WI38 (cell line): ENCODE data around the gene S100Z.
"Not testable (repeated sequence)": the region's sequence is repeated elsewhere in the genome, so short reads cannot be mapped to it uniquely, and the experiment has no call there.

Source experiments
- H3K4me3 ChIP-seq: 2 replicates; pipeline ENCODE4 v1.5.1; 2011; ENCODE audit warnings: low read depth, mild to moderate bottlenecking, control low read depth, low read length
- CTCF ChIP-seq: IDR thresholded peaks from 2 replicates; pipeline ENCODE4 v1.5.1; 2012; ENCODE audit warnings: low read depth, mild to moderate bottlenecking, control low read depth, low read length

Gene S100Z

GRCh38 chr5:76854644-76855043 lies 4.8 kb downstream of the S100Z start:
- TF ChIP-seq CTCF = no peak

GRCh38 chr5:76855501-76855900 lies 5.7 kb downstream of the S100Z start:
- H3K4me3 ChIP-seq = not testable (repeated sequence)

More at GRCh38 chr5:76854644-76855043, 4.8 kb downstream of the S100Z start:
- H3K4me3 ChIP-seq = no peak overlapping the region

- H3K4me3 ChIP-seq = no peak overlapping the region
- TF ChIP-seq CTCF = no peak
Measured at GRCh38 chr5:76855961-76856360, 6.1 kb downstream of the S100Z start.

GRCh38 chr5:76856800-76857199 lies 7.0 kb downstream of the S100Z start:
- H3K4me3 ChIP-seq = not testable (repeated sequence)

GRCh38 chr5:76859591-76860247 lies 9.9 kb downstream of the S100Z start:
- TF ChIP-seq CTCF = no peak

GRCh38 chr5:76861612-76862011 lies 11.8 kb downstream of the S100Z start:
- no peak overlapping the region for H3K4me3 ChIP-seq
- no peak for TF ChIP-seq CTCF

More at GRCh38 chr5:76859591-76860247, 9.9 kb downstream of the S100Z start:
- H3K4me3 ChIP-seq = no peak overlapping the region

- no peak for TF ChIP-seq CTCF
- H3K4me3 ChIP-seq = no peak overlapping the region
Measured at GRCh38 chr5:76863001-76863400, 13.2 kb downstream of the S100Z start.

GRCh38 chr5:76866503-76866902 lies 16.7 kb downstream of the S100Z start:
- no peak for TF ChIP-seq CTCF
- no peak overlapping the region for H3K4me3 ChIP-seq
